Right cardiac atrium (tissue), 5 donors: ENCODE measurements around the gene ABCB8. TPM values are rescaled to one million over a fixed set of nuclear protein-coding genes. Genes with fewer than 3 reads are reported as not detected.
"Not testable (repeated sequence)": the region's sequence is repeated elsewhere in the genome, so short reads cannot be mapped to it uniquely, and the experiment has no call there.

ENCODE experiments used
- ATAC-seq, 2 donors: fragments of 200-7000 bp; cut with Tn5 transposase; one replicate each; pipeline versions ENCODE4 v1.8.0 to v1.9.1; 2020; ENCODE audit warnings: moderate library complexity in 2 of 2, mild to moderate bottlenecking in 1 of 2
- DNase-seq, 3 donors: peaks; one replicate each; pipeline ENCODE4 v3.0.0-alpha.2; 2020
- H3K27ac ChIP-seq: one replicate; pipeline ENCODE4 v1.5.1; 2013; ENCODE audit warnings: mild to moderate bottlenecking, low read length, control low read depth, moderate library complexity
- H3K27me3 ChIP-seq: one replicate; pipeline ENCODE4 v1.6.1; 2013; ENCODE audit not compliant: control insufficient read depth, insufficient read depth
- H3K4me1 ChIP-seq: one replicate; pipeline ENCODE4 v1.6.1; 2013; ENCODE audit warnings: low read length; ENCODE audit not compliant: control insufficient read depth, insufficient read depth
- H3K4me3 ChIP-seq: one replicate; pipeline ENCODE4 v1.5.1; 2013; ENCODE audit warnings: low read length, control low read depth
- H3K9me3 ChIP-seq: one replicate; pipeline ENCODE4 v1.6.1; 2013; ENCODE audit warnings: low read length; ENCODE audit not compliant: control insufficient read depth
- WGBS: extraction: QIAGEN DNeasy Blood & Tissue Kit; methylation state at CpG from one replicate; pipeline ENCODE4 v1.1.7; 2013; 5-methylcytosine and 5-hydroxymethylcytosine counted together
- intact Hi-C, 4 donors: fragments of 100-400 bp; cut with DNase I; formaldehyde crosslinking; loops; one replicate each; pipeline versions ENCODE4 v1.11.0 to v1.14.0; 2022 to 2023
- polyA plus RNA-seq: library from polyadenylated mRNA; stranded (reverse); fragments of 200-250 nt; gene quantifications from one replicate; pipeline ENCODE4 v1.2.3, GENCODE V29; 2013
- total RNA-seq, 4 donors: library from RNA; stranded (reverse); fragmentation: NEBNext Ultra II Directional; extraction: Animal tissue kit (Norgen Biotek cat#: 25700); gene quantifications; one replicate each; pipeline ENCODE4 v1.2.1, GENCODE V29; 2021
- donor health status: healthy with polysubstance abuse.
- donor health status: DM: no; HTN: yes; CAD: no.
- donor health status: DM: no; HTN: no; CAD: no.
- donor health status: DM: no; HTN: yes; CAD: no; lungs with severe emphysema.
- donor health status: DM: yes; HTN: yes; CAD: no.

The ABCB8 gene
- total and polyA plus RNA-seq, 5 donors, result 19.6 to 24.5 (median 22.6) TPM

GRCh38 chr7:151024435-151025056 is 3.7 kb upstream of the ABCB8 start, which contains the start of gene ATG9B:
ATG9B (minus strand) TSS chr7:151024494; CDS start chr7:151024423, 71 bp downstream.
- Histone ChIP-seq H3K9me3 (no peaks in the 10 kb centered on the region), H3K27ac (no peak within 1 kb of the TSS), H3K4me3 (no peak within 1 kb of the TSS), H3K4me1 (no peaks in the 10 kb centered on the region), H3K27me3 (no peaks in the 10 kb centered on the region)
- intact Hi-C loops, result loop anchor here in 2 of 4 donors (10.0 kb wide), 2 partner anchors 60 to 90 kb away; partner anchors contain the start of genes AGAP3 (in 1 of the 2), FASTK (in 1 of the 2) and TMUB1 (in 1 of the 2)
- WGBS, result 81% methylated on average over 4 of the region's 4 CpGs
- DNase-seq (no peak), ATAC-seq (no peak)

DNA sequence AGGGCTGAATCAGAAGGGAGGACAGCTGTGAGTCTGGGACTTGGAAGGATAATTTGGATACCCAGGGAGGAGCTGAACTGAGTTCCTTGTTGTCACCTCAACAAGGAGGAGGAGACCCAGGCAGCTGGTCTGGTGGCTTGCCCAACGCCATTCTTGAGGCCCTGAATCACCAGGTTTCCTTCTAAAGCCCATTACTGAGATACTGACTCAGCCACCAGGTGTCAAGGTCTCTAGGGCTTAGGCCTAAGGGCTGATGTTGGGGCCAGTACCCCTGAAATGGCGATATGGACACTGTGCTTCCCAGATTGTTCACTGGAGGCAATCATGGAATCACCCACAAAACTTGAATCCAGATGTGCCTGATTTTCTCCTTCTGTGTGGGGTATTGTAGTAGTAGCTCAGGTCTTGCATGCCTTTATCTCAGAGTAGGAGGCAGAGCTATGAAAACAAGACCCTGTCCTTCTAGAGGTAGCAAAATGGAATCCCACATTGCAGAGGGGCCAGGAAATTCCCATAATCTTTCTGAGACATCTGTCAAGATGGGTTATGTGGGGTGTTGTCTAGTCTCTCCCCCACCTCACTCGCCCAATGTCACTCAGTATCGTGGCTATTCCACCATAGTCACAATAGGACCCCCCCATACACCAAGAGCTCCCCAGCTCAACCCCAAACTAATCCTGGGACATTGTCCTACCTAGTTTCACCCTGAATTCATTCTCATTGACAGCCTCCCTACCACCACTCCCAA is 2.2 kb upstream of the ABCB8 start:
- WGBS, result 90% methylated on average over 4 of the region's 4 CpGs
- ATAC-seq (no peak), DNase-seq (no peak)
- Histone ChIP-seq H3K9me3 (no peaks in the 10 kb centered on the region), H3K27me3 (no peaks in the 10 kb centered on the region), H3K4me1 (no peaks in the 10 kb centered on the region), H3K27ac (no peak overlapping the region), H3K4me3 (no peak overlapping the region)
- intact Hi-C loops, result loop anchor here in 2 of 4 donors (10.0 kb wide), 2 partner anchors 59 to 89 kb away; partner anchors contain the start of genes AGAP3 (in 1 of the 2), FASTK (in 1 of the 2) and TMUB1 (in 1 of the 2)

DNA sequence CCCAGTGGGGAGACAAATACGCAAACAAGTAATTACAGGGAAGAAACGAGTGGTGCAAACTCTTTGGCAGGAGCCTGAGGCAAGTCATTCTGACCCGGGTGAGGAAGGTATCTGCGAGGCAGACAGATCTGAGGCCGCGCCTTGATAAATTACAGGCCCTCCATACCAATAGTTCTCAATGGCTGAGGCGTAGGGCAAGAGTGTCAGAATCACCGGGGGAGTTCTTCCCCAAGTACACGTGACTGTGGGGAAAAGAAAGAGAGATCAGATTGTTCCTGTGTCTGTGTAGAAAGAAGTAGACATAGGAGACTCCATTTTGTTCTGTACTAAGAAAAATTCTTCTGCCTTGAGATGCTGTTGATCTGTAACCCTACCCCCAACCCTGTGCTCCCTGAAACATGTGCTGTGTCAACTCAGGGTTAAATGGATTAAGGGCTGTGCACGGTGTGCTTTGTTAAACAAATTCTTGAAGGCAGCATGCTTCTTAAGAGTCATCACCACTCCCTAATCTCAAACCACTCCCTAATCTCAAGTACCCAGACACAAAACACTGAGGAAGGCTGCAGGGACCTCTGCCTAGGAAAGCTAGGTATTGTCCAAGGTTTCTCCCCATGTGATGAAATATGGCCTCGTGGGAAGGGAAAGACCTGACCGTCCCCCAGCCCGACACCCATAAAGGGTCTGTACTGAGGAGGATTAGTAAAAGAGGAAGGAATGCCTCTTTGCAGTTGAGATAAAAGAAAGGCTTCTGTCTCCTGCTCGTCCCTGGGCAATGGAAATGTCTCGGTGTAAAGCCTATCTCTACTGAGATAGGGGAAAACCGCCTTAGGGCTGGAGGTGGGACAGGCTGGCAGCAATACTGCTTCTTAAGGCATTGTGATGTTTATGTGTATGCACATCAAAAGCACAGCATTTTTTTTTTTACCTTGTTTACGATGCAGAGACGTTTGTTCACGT is 1.2 kb upstream of the ABCB8 start:
- H3K4me1 ChIP-seq, H3K27ac ChIP-seq, ATAC-seq, H3K27me3 ChIP-seq, H3K4me3 ChIP-seq, H3K9me3 ChIP-seq: not testable (repeated sequence)
- intact Hi-C loops, result loop anchor here in 2 of 4 donors (10.0 kb wide), 2 partner anchors 58 to 88 kb away; partner anchors contain the start of genes AGAP3 (in 1 of the 2), FASTK (in 1 of the 2) and TMUB1 (in 1 of the 2)
- WGBS, result 37% methylated on average over 19 of the region's 19 CpGs
- DNase-seq, result peak in 1 of 3 donors; percentile 36

GRCh38 chr7:151027728-151028130 is 521 bp upstream of the ABCB8 start:
- H3K4me3 ChIP-seq, result peak overlapping the region; percentile 80
- intact Hi-C loops, result loop anchor here in 2 of 4 donors (10.0 kb wide), 2 partner anchors 57 to 87 kb away; partner anchors contain the start of genes AGAP3 (in 1 of the 2), FASTK (in 1 of the 2) and TMUB1 (in 1 of the 2)
- DNase-seq, H3K9me3 ChIP-seq, H3K4me1 ChIP-seq, ATAC-seq, H3K27ac ChIP-seq, H3K27me3 ChIP-seq: not testable (repeated sequence)
- 4% methylated on average over 16 of the region's 16 CpGs for WGBS

- WGBS, result 51% methylated on average over 17 of the region's 17 CpGs
- Histone ChIP-seq H3K4me3 (peak overlapping the region; percentile 80), H3K27me3 (no peaks in the 10 kb centered on the region), H3K27ac (peak overlapping the region; percentile 80), H3K9me3 (no peaks in the 10 kb centered on the region), H3K4me1 (no peaks in the 10 kb centered on the region)
- DNase-seq (no peak), ATAC-seq (no peak)
- intact Hi-C loops, result loop anchor here in 2 of 4 donors (10.0 kb wide), 2 partner anchors 56 to 86 kb away; partner anchors contain the start of genes AGAP3 (in 1 of the 2), FASTK (in 1 of the 2) and TMUB1 (in 1 of the 2)
Observed at GRCh38 chr7:151028948-151029501, 775 bp downstream of the ABCB8 start.

DNA sequence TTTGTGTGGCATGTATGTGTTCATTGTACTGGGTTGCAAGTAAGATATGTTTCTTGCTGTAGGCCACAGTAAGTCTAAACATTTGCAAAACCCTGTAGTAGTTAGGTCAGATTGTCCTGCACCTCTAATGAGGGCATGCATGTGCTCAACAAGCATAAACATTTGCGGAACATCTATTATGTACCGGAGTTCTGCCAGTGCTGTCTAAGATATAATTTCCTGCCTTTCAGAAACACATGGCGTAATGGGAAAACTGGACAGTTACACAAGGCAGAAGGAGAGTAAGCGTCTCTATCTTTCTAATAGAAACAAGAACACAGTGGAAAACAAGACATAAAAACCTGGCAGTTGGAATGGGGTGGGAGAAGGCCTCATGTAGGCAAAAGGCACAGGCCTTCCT is 2.8 kb downstream of the ABCB8 start:
- intact Hi-C loops, result no loop called here
- ATAC-seq, result no peak
- DNase-seq, result no peak
- whole genome bisulfite sequencing, result 87% methylated on average over 4 of the region's 4 CpGs
- Histone ChIP-seq H3K4me1 (no peaks in the 10 kb centered on the region), H3K27ac (no peak overlapping the region), H3K27me3 (no peaks in the 10 kb centered on the region), H3K9me3 (no peaks in the 10 kb centered on the region), H3K4me3 (no peak overlapping the region)

DNA sequence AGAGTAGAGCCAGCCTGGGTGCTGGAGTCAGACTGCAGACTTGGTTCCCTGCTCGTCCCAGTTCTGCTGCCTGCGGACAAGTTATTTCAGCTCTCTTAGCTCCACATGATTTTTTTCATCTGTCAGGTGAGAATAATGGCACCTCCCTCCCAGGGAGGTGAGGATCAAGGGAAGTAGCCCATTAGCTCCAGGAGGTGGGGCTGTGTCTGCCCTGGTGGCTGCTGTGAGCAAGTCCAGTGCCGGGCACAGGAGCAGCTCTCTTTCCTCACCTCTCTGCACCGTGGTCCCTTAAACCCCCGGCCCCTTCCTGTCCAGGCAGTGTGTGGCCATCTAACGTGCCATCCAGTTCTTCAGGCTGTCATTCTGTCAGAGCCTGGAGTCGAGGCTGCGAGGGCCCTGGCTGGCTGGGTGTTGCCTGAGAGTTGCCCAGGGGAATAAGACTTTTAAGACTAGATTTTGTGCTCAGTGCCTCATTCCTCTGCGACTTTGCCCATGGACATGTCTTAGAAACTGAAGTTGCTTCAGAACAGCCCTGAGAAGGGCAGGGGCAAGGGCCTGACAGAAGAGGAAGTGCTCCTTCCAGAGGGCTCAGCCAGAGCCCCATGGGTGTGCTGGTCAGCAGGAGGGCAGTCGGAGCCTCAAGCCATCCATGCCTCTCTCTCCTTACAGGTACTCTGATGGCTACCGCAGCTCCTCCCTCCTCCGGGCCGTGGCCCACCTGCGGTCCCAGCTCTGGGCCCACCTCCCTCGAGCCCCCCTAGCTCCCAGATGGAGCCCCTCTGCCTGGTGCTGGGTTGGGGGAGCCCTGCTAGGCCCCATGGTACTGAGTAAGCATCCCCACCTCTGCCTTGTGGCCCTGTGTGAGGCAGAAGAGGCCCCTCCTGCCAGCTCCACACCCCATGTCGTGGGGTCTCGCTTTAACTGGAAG is 5.0 kb downstream of the ABCB8 start:
- no peak overlapping the region for H3K27ac ChIP-seq

GRCh38 chr7:151033864-151034249 is 5.6 kb downstream of the ABCB8 start:
- ATAC-seq, result no peak
- Histone ChIP-seq H3K27ac (no peak overlapping the region), H3K27me3 (no peaks in the 10 kb centered on the region), H3K4me3 (no peak overlapping the region), H3K4me1 (no peaks in the 10 kb centered on the region), H3K9me3 (no peaks in the 10 kb centered on the region)
- no peak for DNase-seq
- intact Hi-C loops, result no loop called here
- 86% methylated on average over 5 of the region's 5 CpGs for WGBS

More for the DNA sequence above, 5.0 kb downstream of the ABCB8 start:
- Histone ChIP-seq H3K9me3 (no peaks in the 10 kb centered on the region), H3K27me3 (no peaks in the 10 kb centered on the region), H3K4me1 (no peaks in the 10 kb centered on the region), H3K4me3 (no peak overlapping the region)
- no peak for DNase-seq
- intact Hi-C loops, result no loop called here
- WGBS, result 87% methylated on average over 17 of the region's 17 CpGs
- ATAC-seq, result no peak

- Histone ChIP-seq H3K4me3 (no peak overlapping the region), H3K9me3 (no peaks in the 10 kb centered on the region), H3K27ac (no peak overlapping the region), H3K4me1 (no peaks in the 10 kb centered on the region), H3K27me3 (no peaks in the 10 kb centered on the region)
- DNase-seq (no peak), ATAC-seq (no peak)
- intact Hi-C loops, result no loop called here
- WGBS, result 92% methylated on average over 21 of the region's 21 CpGs
Observed at GRCh38 chr7:151034312-151035025, 6.2 kb downstream of the ABCB8 start.
